ENCODE measurements around the gene RNU11.

DNA sequence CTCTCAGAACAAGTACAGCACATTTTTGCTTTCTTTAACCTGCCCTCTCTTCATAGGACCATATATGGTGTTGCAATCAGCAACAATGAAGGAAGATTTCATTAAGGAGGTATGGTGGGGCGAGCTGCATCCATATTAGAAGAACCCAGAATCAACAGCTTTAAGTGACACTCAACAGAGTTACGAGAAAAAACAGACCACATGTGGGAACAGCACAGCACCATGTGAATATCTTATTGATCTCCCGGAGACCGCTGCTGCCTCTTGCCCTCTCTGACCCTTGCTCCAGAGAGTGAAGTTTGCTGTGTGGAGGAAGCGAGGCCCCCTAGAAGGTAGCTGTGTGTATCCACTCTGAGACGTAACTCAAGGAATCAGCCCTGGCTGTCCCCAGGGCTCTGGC is 43.4 kb upstream of the RNU11 start:
- TF ChIP-seq, protein P1, sequence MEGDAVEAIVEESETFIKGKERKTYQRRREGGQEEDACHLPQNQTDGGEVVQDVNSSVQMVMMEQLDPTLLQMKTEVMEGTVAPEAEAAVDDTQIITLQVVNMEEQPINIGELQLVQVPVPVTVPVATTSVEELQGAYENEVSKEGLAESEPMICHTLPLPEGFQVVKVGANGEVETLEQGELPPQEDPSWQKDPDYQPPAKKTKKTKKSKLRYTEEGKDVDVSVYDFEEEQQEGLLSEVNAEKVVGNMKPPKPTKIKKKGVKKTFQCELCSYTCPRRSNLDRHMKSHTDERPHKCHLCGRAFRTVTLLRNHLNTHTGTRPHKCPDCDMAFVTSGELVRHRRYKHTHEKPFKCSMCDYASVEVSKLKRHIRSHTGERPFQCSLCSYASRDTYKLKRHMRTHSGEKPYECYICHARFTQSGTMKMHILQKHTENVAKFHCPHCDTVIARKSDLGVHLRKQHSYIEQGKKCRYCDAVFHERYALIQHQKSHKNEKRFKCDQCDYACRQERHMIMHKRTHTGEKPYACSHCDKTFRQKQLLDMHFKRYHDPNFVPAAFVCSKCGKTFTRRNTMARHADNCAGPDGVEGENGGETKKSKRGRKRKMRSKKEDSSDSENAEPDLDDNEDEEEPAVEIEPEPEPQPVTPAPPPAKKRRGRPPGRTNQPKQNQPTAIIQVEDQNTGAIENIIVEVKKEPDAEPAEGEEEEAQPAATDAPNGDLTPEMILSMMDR (conservative IDR thresholded peaks at IDR 0.05; ENCODE audit: low read depth, low read length) = no peak
- TF ChIP-seq EZH2phosphoT487 (IDR thresholded peaks at IDR 0.05; ENCODE audit: borderline replicate concordance, low read length) (no peak), EZH2 (IDR thresholded peaks at IDR 0.05; ENCODE audit: low read length, unreplicated experiment) (no peak)
